Gastrocnemius medialis (tissue), 4 donors: ENCODE data around the gene HMGB1. TPM values are rescaled to one million over a fixed set of nuclear protein-coding genes. Genes with fewer than 3 reads are reported as not detected.

Experiments used
- ATAC-seq, 2 donors: fragments of 150-250 bp; one replicate each; pipeline ENCODE4 v1.9.1; 2016
- DNase-seq, 2 donors: peaks; one replicate each; pipeline ENCODE4 v3.0.0-alpha.2; 2019
- H3K27ac ChIP-seq, 4 donors: fragments of 200-600 bp; sonication (generic); 1 replicate in 1 of 4; 2 replicates in 3 of 4; pipeline ENCODE4 v1.5.1; 2016 to 2018; ENCODE audit warnings: mild to moderate bottlenecking in 2 of 4, moderate library complexity in 1 of 4
- H3K27me3 ChIP-seq, 3 donors: fragments of 200-600 bp; sonication (generic) in 2 of 3; 1 replicate in 1 of 3; 2 replicates in 2 of 3; pipeline versions ENCODE4 v1.5.1 to v1.6.0; 2016 to 2019; ENCODE audit warnings: mild to moderate bottlenecking in 1 of 3, moderate library complexity in 1 of 3
- H3K36me3 ChIP-seq, 2 donors: fragments of 200-600 bp; sonication (generic) in 1 of 2; one replicate each; pipeline ENCODE4 v1.5.1; 2017 to 2018
- H3K4me1 ChIP-seq, 2 donors: fragments of 200-600 bp; sonication (generic) in 1 of 2; one replicate each; pipeline ENCODE4 v1.5.1; 2016 to 2017; ENCODE audit warnings: mild to moderate bottlenecking in 2 of 2
- H3K4me3 ChIP-seq, 4 donors: fragments of 200-600 bp; sonication (generic) in 3 of 4; 1 replicate in 1 of 4; 2 replicates in 3 of 4; pipeline ENCODE4 v1.5.1; 2016 to 2019; ENCODE audit warnings: mild to moderate bottlenecking in 2 of 4
- H3K9me3 ChIP-seq, 3 donors: fragments of 200-600 bp; sonication (generic) in 2 of 3; 1 replicate in 1 of 3; 2 replicates in 2 of 3; pipeline ENCODE4 v1.5.1; 2016 to 2019
- POLR2A ChIP-seq, 2 donors: fragments of 450-650 bp; IDR thresholded peaks; one replicate each; pipeline ENCODE4 v1.6.1; 2017; ENCODE audit warnings: antibody characterized with exemption in 2 of 2, mild to moderate bottlenecking in 2 of 2, moderate library complexity in 2 of 2
- in situ Hi-C, 4 donors: fragments of 200-750 bp; cut with MboI; loops; one replicate each; pipeline versions ENCODE4 v1.15.0 to v1.8.0; 2017; ENCODE audit warnings: low sequenced_read_pairs in 4 of 4
- intact Hi-C: fragments of 100-400 bp; cut with DNase I; formaldehyde crosslinking; loops from one replicate; pipeline ENCODE4 v1.15.1; 2023; ENCODE audit warnings: low total_unique reads
- total RNA-seq, 4 donors: library from RNA; depleted of rRNA; stranded (reverse); fragments of >200 nt; gene quantifications; one replicate each; pipeline versions ENCODE4 v1.1.0 to v1.2.3, GENCODE V29; 2016
- TF ChIP-seq, protein P1 (sequence below), 5 experiments: fragments of 450-650 bp in 3 of 5; fragments of 200-600 bp in 2 of 5; sonication (generic) in 2 of 5; IDR thresholded peaks in 4 of 5; conservative IDR thresholded peaks in 1 of 5; 1 replicate in 4 of 5; 2 replicates in 1 of 5; pipeline ENCODE4 v1.5.1; 2016 to 2019; ENCODE audit warnings: antibody characterized with exemption in 5 of 5, mild to moderate bottlenecking in 3 of 5, moderate library complexity in 3 of 5

The HMGB1 gene
- total RNA-seq, 4 donors from 2014 or later = 217 to 314 (median 265) TPM

DNA sequence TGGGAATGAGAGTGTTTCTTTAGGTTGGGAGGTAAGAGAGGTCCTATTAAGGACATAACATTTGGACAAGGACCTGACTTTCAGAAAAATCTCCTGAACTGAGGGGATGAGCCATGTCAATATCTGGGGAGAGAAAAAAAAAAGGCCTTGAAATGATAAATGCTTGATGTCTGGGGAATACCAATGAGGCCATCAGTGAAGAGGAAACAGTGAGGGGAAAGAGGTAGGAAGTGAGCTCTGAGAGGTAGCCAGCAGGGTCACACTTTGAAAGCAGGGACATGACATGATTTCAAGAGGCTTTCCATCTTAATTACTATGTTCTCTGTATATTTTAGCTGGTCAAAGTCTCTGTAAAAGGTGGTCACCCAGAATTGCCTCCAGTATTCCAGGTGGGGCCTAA lies 53.4 kb downstream of the HMGB1 start:
- Histone ChIP-seq H3K27me3 (no peaks in the 10 kb centered on the region), H3K4me1 (peaks cover 5 to 15% of the 10 kb centered on the region in 2 donors), H3K27ac (no peak overlapping the region), H3K9me3 (no peaks in the 10 kb centered on the region), H3K4me3 (no peak overlapping the region), H3K36me3 (no peaks in the 10 kb centered on the region)
- in situ Hi-C loops (no loop called here), intact Hi-C loops (no loop called here)
- TF ChIP-seq, protein P1, sequence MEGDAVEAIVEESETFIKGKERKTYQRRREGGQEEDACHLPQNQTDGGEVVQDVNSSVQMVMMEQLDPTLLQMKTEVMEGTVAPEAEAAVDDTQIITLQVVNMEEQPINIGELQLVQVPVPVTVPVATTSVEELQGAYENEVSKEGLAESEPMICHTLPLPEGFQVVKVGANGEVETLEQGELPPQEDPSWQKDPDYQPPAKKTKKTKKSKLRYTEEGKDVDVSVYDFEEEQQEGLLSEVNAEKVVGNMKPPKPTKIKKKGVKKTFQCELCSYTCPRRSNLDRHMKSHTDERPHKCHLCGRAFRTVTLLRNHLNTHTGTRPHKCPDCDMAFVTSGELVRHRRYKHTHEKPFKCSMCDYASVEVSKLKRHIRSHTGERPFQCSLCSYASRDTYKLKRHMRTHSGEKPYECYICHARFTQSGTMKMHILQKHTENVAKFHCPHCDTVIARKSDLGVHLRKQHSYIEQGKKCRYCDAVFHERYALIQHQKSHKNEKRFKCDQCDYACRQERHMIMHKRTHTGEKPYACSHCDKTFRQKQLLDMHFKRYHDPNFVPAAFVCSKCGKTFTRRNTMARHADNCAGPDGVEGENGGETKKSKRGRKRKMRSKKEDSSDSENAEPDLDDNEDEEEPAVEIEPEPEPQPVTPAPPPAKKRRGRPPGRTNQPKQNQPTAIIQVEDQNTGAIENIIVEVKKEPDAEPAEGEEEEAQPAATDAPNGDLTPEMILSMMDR (IDR thresholded peaks at IDR 0.05 in 4 of 5, conservative IDR thresholded peaks at IDR 0.05 in 1 of 5) = no peak
- no peak for TF ChIP-seq POLR2A (IDR thresholded peaks at IDR 0.05)
- DNase-seq = no peak
- no peak for ATAC-seq

DNA sequence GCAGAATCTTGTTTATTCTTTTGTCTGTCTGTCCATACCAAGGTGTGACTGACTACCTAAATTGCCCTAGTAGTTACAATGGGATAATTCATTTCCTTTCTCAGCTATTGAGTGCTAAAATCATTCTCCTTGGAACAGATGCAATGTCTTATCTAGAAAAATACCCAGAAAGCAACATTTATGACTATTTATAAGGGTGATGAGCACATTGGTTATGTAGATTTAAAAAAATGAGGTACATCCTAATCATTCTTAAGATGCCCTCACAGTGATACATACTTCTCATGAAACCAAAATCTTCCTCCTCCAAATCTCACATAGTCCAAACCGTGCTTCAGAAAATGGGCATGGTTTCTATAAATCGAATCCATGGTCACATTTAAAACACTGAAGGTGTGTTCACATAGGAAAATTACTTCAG lies 55.0 kb downstream of the HMGB1 start:
- H3K27ac ChIP-seq = peak overlapping the region; percentile 84 to 91 (median 88)
- ATAC-seq (no peak), DNase-seq (no peak)
- H3K4me1 ChIP-seq = peaks cover 5 to 15% of the 10 kb centered on the region in 2 donors
- no peaks in the 10 kb centered on the region for H3K36me3 ChIP-seq
- intact Hi-C loops (no loop called here), in situ Hi-C loops (no loop called here)
- no peaks in the 10 kb centered on the region for H3K9me3 ChIP-seq
- TF ChIP-seq, protein P1 (IDR thresholded peaks at IDR 0.05 in 4 of 5, conservative IDR thresholded peaks at IDR 0.05 in 1 of 5) = no peak
- TF ChIP-seq POLR2A (IDR thresholded peaks at IDR 0.05) = no peak
- H3K4me3 ChIP-seq = no peak overlapping the region
- no peaks in the 10 kb centered on the region for H3K27me3 ChIP-seq

DNA sequence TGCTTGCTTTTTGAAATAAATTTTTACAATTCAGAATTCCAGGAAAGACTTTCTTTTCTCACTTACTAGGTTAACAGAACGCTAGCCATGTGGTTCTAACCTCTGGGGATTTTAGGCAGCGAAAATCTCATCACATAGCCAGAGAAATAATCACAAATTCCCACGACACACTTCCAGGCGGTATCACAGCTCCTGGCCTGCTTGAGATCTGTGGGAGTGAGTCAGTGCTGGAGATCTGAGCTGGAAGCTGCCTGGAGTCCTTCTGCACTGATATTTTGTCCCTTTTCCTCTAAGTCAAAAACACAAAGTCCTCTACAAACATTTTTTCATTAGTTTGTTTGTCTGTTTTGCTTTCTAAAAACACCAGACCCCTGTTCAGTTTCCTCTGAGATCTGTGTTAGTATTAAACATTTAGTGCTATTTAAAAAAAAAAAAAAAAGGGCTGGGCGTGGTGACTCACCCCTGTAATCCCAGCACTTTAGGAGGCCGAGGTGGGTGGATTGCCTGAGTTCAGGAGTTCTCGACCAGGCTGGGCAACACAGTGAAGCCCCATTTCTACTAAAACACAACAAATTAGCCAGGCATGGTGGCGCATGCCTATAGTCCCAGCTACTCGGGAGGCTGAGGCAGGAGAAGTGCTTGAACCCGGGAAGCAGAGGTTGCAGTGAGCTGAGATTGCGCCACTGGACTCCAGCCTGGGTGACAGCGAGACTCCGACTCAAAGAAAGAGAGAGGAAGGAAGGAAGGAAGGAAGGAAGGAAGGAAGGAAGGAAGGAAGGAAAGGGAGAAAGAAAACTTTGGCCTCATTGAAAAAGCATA lies 55.6 kb downstream of the HMGB1 start:
- DNase-seq = peak in 1 of 2 donors; percentile 23
- no peak overlapping the region for H3K4me3 ChIP-seq
- TF ChIP-seq, protein P1 (IDR thresholded peaks at IDR 0.05 in 4 of 5, conservative IDR thresholded peaks at IDR 0.05 in 1 of 5) = no peak
- TF ChIP-seq POLR2A (IDR thresholded peaks at IDR 0.05) = no peak
- intact Hi-C loops (loop anchor here (5.0 kb wide), 1 partner anchor 392 kb away; no protein-coding TSS in a partner anchor), in situ Hi-C loops (loop anchor here in 2 of 4 donors (10.0 kb wide), 3 partner anchors 45 to 205 kb away; partner anchors contain the start of genes USPL1 (in 2 of the 2) and HMGB1 (in 1 of the 2))
- H3K27me3 ChIP-seq = no peaks in the 10 kb centered on the region
- peak overlapping the region; percentile 84 to 91 (median 88) for H3K27ac ChIP-seq
- no peak for ATAC-seq
- no peaks in the 10 kb centered on the region for H3K9me3 ChIP-seq
- peaks cover 5 to 15% of the 10 kb centered on the region in 2 donors for H3K4me1 ChIP-seq
- H3K36me3 ChIP-seq = no peaks in the 10 kb centered on the region

DNA sequence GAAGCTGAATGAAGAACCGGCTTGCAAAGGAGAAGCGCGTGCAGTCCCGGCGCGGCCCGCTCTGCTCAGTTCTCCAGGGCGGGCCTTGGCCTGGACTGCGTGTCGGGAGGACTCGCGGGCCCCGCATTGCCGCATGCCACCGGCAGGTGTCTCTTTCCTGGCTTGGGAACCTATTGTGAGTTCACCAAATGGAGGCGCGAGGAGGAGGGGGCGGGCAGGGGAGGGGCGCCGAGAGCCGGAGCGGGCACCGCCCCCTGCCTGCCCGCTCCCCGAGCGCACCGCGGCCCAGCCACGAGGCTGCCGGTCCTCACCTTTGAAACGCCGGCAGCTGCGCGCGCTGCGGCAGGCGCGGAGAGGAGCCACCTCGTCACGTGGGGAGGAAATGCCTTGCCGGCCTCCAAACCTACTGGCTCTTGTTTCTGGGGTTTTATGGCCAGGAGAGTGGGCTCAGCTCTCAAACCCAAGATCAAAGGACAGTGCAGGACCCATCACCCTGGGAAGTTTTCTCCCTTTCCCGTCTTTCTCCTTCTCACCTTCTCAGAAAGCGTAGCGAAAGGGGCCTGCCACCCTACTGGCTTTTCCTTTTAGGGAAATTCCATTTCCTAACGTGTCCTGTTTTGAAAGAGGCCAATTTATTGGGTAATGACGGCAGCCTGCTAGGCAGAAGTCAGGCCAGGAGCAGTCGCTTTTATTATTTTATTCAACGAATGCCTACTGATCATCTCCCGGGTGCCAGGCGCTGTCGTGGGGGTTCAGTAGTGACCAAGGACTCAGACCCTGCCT lies 57.2 kb downstream of the HMGB1 start:
- Histone ChIP-seq H3K4me1 (peaks cover 5 to 15% of the 10 kb centered on the region in 2 donors), H3K4me3 (peak overlapping the region; percentile 48 to 59 (median 52)), H3K9me3 (no peaks in the 10 kb centered on the region), H3K36me3 (no peaks in the 10 kb centered on the region), H3K27ac (peak overlapping the region; percentile 84 to 91 (median 88)), H3K27me3 (no peaks in the 10 kb centered on the region)
- intact Hi-C loops = loop anchor here (1.0 to 5.0 kb wide), 6 partner anchors 13 to 394 kb away; partner anchors contain the start of gene USPL1
- in situ Hi-C loops = loop anchor here in 2 of 4 donors (10.0 kb wide), 3 partner anchors 46 to 206 kb away; partner anchors contain the start of genes USPL1 (in 2 of the 2) and HMGB1 (in 1 of the 2)
- DNase-seq (peak; percentile 91 to 95), ATAC-seq (peak; percentile 93 to 96)
- TF ChIP-seq, protein P1 (IDR thresholded peaks at IDR 0.05 in 4 of 5, conservative IDR thresholded peaks at IDR 0.05 in 1 of 5) = peak; percentile 73 to 94 (median 86)
- peak in 1 of 2 donors; percentile 12 for TF ChIP-seq POLR2A (IDR thresholded peaks at IDR 0.05)
